Bronchial epithelial cell (primary cell): ENCODE data around the gene ITGBL1. TPM values are rescaled to one million over a fixed set of nuclear protein-coding genes. Genes with fewer than 3 reads are reported as not detected.

Source experiments
- DNase-seq: peaks from one replicate; pipeline ENCODE4 v3.0.0-alpha.2; 2010; ENCODE audit warnings: low read depth
- FAIRE-seq: peaks from 2 replicates; lab custom pipeline; 2011; peaks lifted over from hg19 to GRCh38; lab: Jason Lieb, UNC
- H3K27me3 ChIP-seq: 2 replicates; pipeline ENCODE4 v1.5.1; 2011; ENCODE audit warnings: low read length; ENCODE audit not compliant: control insufficient read depth, insufficient read depth
- H3K36me3 ChIP-seq: 2 replicates; pipeline ENCODE4 v1.5.1; 2011; ENCODE audit warnings: low read length; ENCODE audit not compliant: control insufficient read depth, insufficient read depth
- H3K4me3 ChIP-seq: 2 replicates; pipeline ENCODE4 v1.5.1; 2011; ENCODE audit warnings: mild to moderate bottlenecking, low read depth, low read length, control low read depth
- total RNA-seq: library from RNA; depleted of rRNA; stranded (reverse); fragments of >200 nt; gene quantifications from 2 replicates; pipeline ENCODE4 v1.2.1, GENCODE V29; 2014
- TF ChIP-seq, protein P1 (sequence below): IDR thresholded peaks from 2 replicates; pipeline ENCODE4 v1.5.1; 2011; ENCODE audit warnings: mild to moderate bottlenecking, moderate library complexity, low read length, control low read depth, inconsistent platforms; ENCODE audit not compliant: insufficient read depth, severe bottlenecking

ITGBL1 gene
- total RNA-seq, 1 donor from 2014 or later, result 1.1 TPM

- no peaks in the 10 kb centered on the region for H3K27me3 ChIP-seq
- no peak for FAIRE-seq
- TF ChIP-seq, protein P1, sequence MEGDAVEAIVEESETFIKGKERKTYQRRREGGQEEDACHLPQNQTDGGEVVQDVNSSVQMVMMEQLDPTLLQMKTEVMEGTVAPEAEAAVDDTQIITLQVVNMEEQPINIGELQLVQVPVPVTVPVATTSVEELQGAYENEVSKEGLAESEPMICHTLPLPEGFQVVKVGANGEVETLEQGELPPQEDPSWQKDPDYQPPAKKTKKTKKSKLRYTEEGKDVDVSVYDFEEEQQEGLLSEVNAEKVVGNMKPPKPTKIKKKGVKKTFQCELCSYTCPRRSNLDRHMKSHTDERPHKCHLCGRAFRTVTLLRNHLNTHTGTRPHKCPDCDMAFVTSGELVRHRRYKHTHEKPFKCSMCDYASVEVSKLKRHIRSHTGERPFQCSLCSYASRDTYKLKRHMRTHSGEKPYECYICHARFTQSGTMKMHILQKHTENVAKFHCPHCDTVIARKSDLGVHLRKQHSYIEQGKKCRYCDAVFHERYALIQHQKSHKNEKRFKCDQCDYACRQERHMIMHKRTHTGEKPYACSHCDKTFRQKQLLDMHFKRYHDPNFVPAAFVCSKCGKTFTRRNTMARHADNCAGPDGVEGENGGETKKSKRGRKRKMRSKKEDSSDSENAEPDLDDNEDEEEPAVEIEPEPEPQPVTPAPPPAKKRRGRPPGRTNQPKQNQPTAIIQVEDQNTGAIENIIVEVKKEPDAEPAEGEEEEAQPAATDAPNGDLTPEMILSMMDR, result no peak
- no peak for DNase-seq
- no peaks in the 10 kb centered on the region for H3K36me3 ChIP-seq
- no peak overlapping the region for H3K4me3 ChIP-seq
Observed at GRCh38 chr13:101738336-101738735, 285.9 kb downstream of the ITGBL1 start.

DNA sequence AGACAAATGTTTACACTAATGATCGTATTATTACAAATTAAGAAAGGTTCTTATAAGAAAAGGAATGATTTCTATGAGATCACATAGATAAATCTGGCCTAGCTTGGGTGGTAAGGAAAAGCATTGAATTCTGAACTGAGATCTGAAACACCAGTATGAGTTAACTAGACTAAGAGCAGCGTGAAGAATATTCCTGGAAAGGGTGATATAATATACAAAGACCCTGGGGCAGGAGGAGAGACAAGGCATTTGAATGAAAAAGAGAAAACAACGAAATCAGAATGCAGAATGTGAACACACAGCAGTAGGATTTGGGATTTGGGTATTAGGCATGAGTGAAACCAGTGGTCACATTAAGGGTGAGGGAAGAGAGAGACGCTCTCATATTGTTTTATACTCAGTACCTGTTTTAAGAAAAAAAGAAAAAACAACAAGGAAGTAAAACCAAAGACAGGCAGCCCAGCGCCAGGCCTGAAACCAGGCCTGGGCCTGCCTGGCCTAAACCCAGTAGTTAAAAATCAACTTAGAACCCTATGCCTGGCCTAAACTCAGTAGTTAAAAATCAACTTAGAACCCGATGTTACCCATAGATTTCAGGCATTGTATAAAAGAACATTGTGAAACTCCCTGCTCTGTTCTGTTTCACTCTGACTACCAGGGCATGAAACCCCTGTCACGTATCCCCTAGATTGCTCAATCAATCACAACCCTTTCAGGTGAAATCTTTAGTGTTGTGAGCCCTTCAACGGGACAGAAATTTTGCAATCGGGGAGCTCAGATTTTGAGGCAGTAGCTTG is 287.1 kb downstream of the ITGBL1 start:
- H3K36me3 ChIP-seq, result no peaks in the 10 kb centered on the region
- no peak overlapping the region for H3K4me3 ChIP-seq
- FAIRE-seq (no peak), DNase-seq (no peak)
- H3K27me3 ChIP-seq, result no peaks in the 10 kb centered on the region
- TF ChIP-seq, protein P1, result no peak

DNA sequence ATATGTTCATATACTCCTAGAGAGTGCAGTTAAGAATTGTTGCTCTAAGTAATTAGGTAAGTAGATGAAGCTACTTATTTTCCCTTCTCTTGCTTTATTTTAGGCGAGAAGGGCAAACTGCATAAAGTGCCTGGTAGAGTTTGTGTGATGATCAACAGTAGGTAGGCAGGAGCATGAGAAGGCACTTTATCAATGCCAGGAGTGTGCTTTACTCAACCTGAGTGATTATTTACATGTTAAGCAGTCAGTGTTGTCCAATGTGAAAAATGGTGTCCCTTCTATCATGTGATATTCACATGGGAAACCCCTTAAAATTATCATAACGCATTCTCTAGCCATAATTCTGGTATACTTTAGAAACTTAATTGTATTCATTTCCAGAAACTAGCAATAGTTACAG is 294.0 kb downstream of the ITGBL1 start:
- H3K4me3 ChIP-seq, result no peak overlapping the region
- no peaks in the 10 kb centered on the region for H3K27me3 ChIP-seq
- no peak for DNase-seq
- no peak for FAIRE-seq
- H3K36me3 ChIP-seq, result no peaks in the 10 kb centered on the region
- TF ChIP-seq, protein P1, result no peak

GRCh38 chr13:101747039-101747438 is 294.6 kb downstream of the ITGBL1 start:
- DNase-seq, result peak; percentile 14
- no peak for FAIRE-seq
- no peaks in the 10 kb centered on the region for H3K27me3 ChIP-seq
- no peak overlapping the region for H3K4me3 ChIP-seq
- TF ChIP-seq, protein P1, result no peak
- H3K36me3 ChIP-seq, result no peaks in the 10 kb centered on the region

DNA sequence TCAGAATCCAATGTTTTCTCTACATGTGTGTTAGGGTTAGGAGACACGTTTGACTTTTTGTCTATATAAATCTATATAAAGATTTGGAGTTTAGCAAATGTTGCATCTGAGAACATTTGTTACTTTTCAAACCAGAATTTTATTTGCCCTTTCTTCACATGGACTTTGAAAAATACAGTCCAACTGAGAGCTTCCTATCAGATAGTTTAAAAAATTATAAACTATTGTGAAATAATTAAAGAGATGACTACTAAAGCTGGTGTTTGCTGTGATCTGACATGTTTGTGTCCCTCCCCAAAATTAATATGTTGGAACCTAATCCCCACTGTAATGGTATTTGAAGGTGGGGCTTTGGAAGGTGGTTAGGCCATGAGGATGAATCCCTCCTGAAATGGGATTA is 297.1 kb downstream of the ITGBL1 start:
- no peak overlapping the region for H3K4me3 ChIP-seq
- no peaks in the 10 kb centered on the region for H3K27me3 ChIP-seq
- FAIRE-seq (no peak), DNase-seq (no peak)
- no peaks in the 10 kb centered on the region for H3K36me3 ChIP-seq
- TF ChIP-seq, protein P1, result no peak
